Epithelial cell of esophagus (primary cell): Measurements from ENCODE around the gene PIGU.
A peak's percentile ranks its signal among the peaks of the same experiment; 100 is the strongest.
"Not testable (repeated sequence)": the region's sequence is repeated elsewhere in the genome, so short reads cannot be mapped to it uniquely, and the experiment has no call there.

Experiments used
- DNase-seq: peaks from one replicate; pipeline ENCODE4 v3.0.0; 2010; ENCODE audit warnings: low read depth
- H3K4me3 ChIP-seq: 2 replicates; pipeline ENCODE4 v1.5.1; 2011; ENCODE audit warnings: mild to moderate bottlenecking, low read length, control low read depth
- TF ChIP-seq, protein P1 (sequence below): IDR thresholded peaks from 2 replicates; pipeline ENCODE4 v1.5.1; 2011; ENCODE audit warnings: low read depth, mild to moderate bottlenecking, low read length, control low read depth, inconsistent platforms; ENCODE audit not compliant: insufficient read depth; ENCODE audit errors: missing control alignments

PIGU gene

DNA sequence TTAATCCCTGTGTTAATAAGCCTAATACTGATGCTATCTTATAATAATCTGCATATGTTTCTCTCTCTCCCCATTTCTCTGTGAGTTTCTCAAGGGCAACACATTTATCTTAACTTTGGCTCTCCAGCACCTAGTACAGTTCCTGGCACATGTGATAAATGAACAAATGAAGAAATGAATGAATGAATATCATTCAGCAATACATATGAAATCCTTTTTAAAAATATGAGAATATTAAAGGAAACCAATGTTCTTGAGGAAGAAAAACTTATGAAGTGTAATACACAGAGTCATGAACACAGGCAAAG is 55.9 kb downstream of the PIGU start:
- TF ChIP-seq, protein P1, sequence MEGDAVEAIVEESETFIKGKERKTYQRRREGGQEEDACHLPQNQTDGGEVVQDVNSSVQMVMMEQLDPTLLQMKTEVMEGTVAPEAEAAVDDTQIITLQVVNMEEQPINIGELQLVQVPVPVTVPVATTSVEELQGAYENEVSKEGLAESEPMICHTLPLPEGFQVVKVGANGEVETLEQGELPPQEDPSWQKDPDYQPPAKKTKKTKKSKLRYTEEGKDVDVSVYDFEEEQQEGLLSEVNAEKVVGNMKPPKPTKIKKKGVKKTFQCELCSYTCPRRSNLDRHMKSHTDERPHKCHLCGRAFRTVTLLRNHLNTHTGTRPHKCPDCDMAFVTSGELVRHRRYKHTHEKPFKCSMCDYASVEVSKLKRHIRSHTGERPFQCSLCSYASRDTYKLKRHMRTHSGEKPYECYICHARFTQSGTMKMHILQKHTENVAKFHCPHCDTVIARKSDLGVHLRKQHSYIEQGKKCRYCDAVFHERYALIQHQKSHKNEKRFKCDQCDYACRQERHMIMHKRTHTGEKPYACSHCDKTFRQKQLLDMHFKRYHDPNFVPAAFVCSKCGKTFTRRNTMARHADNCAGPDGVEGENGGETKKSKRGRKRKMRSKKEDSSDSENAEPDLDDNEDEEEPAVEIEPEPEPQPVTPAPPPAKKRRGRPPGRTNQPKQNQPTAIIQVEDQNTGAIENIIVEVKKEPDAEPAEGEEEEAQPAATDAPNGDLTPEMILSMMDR, result no peak
- DNase-seq, result no peak
- no peak overlapping the region for H3K4me3 ChIP-seq

DNA sequence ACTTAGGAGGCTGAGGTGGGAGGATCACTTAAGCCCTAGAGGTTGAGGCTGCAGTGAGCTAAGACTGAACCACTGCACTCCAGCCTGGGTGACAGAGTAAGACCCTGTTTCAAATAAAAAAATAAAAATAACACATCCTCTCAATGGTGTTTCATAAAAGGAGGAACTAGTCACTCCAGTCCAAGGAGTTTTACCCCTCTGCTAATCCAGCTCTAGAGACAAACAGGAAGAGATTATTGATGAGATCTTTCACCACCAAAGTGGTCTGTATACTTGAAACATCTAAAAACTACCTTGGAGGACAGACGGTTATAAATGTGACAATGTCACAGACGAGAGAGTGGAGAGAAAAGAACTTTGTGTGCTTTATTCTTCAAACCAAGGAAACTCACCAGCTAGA is 58.2 kb downstream of the PIGU start:
- TF ChIP-seq, protein P1, result no peak
- no peak overlapping the region for H3K4me3 ChIP-seq
- DNase-seq, result no peak

DNA sequence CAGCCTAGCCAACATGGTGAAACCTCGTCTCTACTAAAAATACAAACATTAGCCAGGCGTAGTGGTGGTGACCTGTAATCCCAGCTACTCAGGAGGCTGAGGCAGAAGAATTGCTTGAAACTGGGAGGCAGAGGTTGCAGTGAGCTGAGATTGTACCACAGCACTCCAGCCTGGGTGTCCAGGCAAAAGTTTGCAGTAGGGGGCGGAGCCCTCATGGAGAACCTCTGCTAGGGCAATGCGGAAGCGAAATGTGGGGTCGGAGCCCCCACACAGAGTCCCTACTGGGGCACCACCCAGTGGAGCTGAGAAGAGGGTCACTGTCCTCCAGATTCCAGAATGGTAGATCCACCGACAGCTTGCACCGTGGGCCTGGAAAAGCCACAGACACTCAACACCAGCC is 60.0 kb downstream of the PIGU start:
- H3K4me3 ChIP-seq, DNase-seq: not testable (repeated sequence)

DNA sequence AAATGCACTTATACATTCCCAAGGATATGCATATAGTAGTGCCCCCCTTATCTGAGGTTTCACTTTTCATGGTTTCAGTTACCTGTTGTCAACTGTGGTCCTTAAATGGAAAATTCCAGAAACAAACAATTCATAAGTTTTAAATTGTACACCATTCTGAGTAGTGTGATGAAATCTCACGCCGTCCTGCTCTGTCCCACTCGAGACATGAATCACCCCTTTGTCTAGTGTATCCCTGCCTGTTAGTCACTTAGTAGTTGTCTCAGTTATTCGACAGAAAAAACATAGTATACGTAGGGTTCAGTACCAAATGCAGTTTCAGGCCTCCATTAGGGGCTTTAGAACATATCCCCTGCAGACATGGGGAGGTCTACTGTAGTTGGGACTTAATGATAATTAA is 61.4 kb downstream of the PIGU start:
- H3K4me3 ChIP-seq, result no peak overlapping the region
- peak; percentile 52 for DNase-seq
- TF ChIP-seq, protein P1, result no peak

DNA sequence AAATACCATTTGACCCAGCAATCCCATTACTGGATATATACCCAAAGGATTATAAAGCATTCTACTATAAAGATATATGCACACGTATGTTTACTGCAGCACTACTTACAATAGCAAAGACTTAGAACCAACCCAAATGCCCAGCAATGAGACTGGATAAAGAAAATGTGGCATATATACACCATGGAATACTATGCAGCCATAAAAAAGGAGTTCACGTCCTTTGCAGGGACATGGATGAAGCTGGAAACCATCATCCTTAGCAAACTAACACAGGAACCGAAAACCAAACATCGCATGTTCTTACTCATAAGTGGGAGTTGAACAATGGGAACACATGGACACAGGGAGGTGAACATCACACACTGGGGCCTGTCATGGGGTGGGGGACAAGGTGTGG is 64.9 kb downstream of the PIGU start:
- not testable (repeated sequence) for H3K4me3 ChIP-seq, DNase-seq

DNA sequence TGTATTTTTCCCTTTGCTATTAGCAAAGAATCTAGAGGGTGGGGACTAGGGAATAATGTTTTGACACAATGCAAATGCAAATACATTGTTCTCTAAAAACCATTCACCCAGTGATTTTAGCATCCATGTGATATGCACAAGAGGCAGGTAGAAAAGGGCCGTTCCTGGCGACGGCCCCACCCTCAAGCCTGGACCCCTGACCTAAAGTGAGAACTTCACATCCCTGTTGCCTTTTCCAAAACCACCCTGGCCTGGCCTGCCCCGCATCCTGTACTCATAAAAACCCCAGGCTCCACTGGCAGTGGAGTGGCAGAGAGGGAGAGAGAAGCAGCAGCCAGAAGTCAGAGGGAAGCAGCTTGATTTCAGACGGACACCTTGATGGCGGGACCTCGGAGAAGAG is 69.8 kb downstream of the PIGU start:
- no peak overlapping the region for H3K4me3 ChIP-seq
- TF ChIP-seq, protein P1, result no peak
- DNase-seq, result no peak

DNA sequence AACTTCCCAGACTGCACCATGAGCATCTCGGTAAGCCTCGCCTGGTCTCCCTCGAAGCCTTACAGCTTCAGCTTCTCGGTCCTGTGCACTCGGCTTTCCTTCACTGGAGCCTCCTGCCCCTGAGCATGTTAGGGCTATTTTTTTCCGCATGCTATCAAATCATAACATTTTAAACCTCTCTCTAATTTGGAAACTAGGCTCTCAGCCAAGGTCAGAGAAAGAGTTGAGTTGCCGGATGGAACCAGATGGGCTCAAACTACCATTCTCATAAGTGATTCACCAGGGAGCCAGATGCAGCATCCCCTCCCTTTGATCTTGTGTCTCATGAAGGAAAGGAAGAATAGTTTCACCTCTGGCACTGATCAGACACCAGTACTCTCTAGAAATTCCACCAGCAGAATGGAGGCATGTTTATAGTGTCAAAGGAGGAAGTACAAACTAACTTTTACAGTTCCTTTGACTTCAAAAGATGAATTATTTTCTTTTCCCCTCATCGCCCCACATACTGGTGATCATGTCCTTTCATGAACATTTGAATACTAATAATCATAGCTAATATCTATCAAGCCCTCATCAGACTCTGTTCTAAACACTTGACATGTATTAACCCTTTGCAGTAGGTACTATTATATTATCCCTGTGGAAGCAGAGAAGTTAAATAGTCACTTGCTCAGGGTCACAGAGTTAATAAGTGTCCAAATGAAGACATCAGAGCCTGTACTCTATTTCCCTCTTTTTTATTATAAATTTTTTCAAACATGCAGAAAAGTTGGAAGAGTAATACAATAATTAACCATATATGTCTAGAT is 71.7 kb downstream of the PIGU start:
- no peak overlapping the region for H3K4me3 ChIP-seq
- TF ChIP-seq, protein P1, result no peak
- no peak for DNase-seq

DNA sequence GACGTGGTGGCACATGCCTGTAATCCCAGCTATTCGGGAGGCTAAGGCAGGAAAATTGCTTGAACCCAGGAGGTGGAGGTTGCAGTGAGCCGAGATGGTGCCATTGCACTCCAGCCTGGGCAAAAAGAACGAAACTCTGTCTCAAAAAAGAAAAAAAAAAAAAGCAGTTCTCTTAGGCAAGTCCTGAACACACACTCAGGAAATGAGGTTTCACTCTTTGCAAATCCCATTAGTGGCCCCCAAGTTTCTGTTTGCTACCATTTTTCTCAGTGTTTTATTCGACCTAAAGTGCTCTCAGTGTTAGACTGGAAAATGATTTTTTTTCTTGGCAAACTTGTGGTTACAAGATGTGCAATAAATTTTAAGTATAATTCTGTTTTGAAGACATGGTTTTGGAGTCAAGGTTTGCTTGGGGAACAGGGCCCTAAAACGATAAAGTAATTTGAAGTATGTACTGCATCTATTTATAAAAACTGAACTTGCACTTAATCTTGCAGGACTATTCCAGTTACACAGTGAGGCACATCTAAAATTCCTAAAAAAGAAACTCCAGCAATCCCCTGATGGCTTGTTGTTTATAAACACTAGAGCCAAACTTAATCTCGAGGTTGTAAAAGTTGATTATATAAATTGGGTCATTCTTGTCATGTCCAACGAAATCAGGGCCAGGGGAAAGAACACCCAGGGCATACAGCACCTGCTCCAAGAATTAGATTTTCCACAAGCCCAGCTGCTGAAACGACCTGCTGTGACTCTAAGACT is 75.8 kb downstream of the PIGU start:
- TF ChIP-seq, protein P1, result no peak
- H3K4me3 ChIP-seq, result no peak overlapping the region
- DNase-seq, result no peak
